SK-N-SH treated with all-trans-retinoic acid at 6 μM for 48 hours (cell line): ENCODE results near the gene CCDC148.

Experiments used
- ATAC-seq: fragments of 200-7000 bp; cut with Tn5 transposase; 3 replicates; pipeline ENCODE4 v1.9.1; 2020; ENCODE audit warnings: mild to moderate bottlenecking, moderate library complexity
- ARNTL ChIP-seq: fragments of 450-650 bp; formaldehyde crosslinking; IDR thresholded peaks from 2 replicates; pipeline ENCODE4 v1.5.0; 2020; ENCODE audit warnings: low read depth, mild to moderate bottlenecking, moderate library complexity, borderline replicate concordance
- BACH2 ChIP-seq: fragments of 250-450 bp; sonication (Bioruptor Pico); IDR thresholded peaks from 2 replicates; pipeline ENCODE4 v1.9.0; 2021; ENCODE audit warnings: mild to moderate bottlenecking, borderline replicate concordance
- CREB5 ChIP-seq: fragments of 250-450 bp; sonication (Bioruptor Pico); IDR thresholded peaks from 2 replicates; pipeline ENCODE4 v1.5.1; 2020; ENCODE audit warnings: low read depth, mild to moderate bottlenecking, moderate library complexity
- ESRRG ChIP-seq: fragments of 250-450 bp; sonication (Bioruptor Pico); IDR thresholded peaks from 2 replicates; pipeline ENCODE4 v1.6.1; 2021; ENCODE audit warnings: mild to moderate bottlenecking
- GLIS3 ChIP-seq: fragments of 250-450 bp; sonication (Bioruptor Pico); IDR thresholded peaks from 2 replicates; pipeline ENCODE4 v1.5.0; 2020; ENCODE audit warnings: mild to moderate bottlenecking, moderate library complexity
- ISL1 ChIP-seq: fragments of 250-450 bp; sonication (Bioruptor Pico); IDR thresholded peaks from 2 replicates; pipeline ENCODE4 v2.1.2; 2022; ENCODE audit warnings: mild to moderate bottlenecking, moderate library complexity
- PATZ1 ChIP-seq: fragments of 250-450 bp; sonication (Bioruptor Pico); IDR thresholded peaks from 2 replicates; pipeline ENCODE4 v1.8.0; 2020; ENCODE audit warnings: mild to moderate bottlenecking, moderate library complexity, borderline replicate concordance
- POU6F1 ChIP-seq: fragments of 250-450 bp; sonication (Bioruptor Pico); IDR thresholded peaks from 2 replicates; pipeline ENCODE4 v1.8.0; 2021; ENCODE audit warnings: low read depth, mild to moderate bottlenecking, moderate library complexity, borderline replicate concordance
- PPARA ChIP-seq: fragments of 250-450 bp; sonication (Bioruptor Pico); IDR thresholded peaks from 2 replicates; pipeline ENCODE4 v1.5.0; 2020; ENCODE audit warnings: mild to moderate bottlenecking, borderline replicate concordance
- RARB ChIP-seq: fragments of 250-450 bp; sonication (Bioruptor Pico); IDR thresholded peaks from 2 replicates; pipeline ENCODE4 v1.8.0; 2021; ENCODE audit warnings: mild to moderate bottlenecking, moderate library complexity
- SNAI2 ChIP-seq: fragments of 250-450 bp; sonication (Bioruptor Pico); IDR thresholded peaks from 2 replicates; pipeline ENCODE4 v1.5.0; 2020; ENCODE audit warnings: mild to moderate bottlenecking, moderate library complexity
- TOX ChIP-seq: fragments of 250-450 bp; sonication (Bioruptor Pico); IDR thresholded peaks from 2 replicates; pipeline ENCODE4 v1.8.0; 2021; ENCODE audit warnings: mild to moderate bottlenecking, moderate library complexity, borderline replicate concordance
- TSHZ2 ChIP-seq: fragments of 250-450 bp; sonication (Bioruptor Pico); IDR thresholded peaks from 2 replicates; pipeline ENCODE4 v1.5.0; 2020; ENCODE audit warnings: mild to moderate bottlenecking, moderate library complexity
- ZC3H10 ChIP-seq: fragments of 250-450 bp; sonication (Bioruptor Pico); IDR thresholded peaks from 2 replicates; pipeline ENCODE4 v1.5.1; 2021; ENCODE audit warnings: mild to moderate bottlenecking, moderate library complexity
- ZFP3 ChIP-seq: fragments of 250-450 bp; sonication (Bioruptor Pico); IDR thresholded peaks from 2 replicates; pipeline ENCODE4 v1.5.0; 2020; ENCODE audit warnings: mild to moderate bottlenecking, moderate library complexity
- ZFP30 ChIP-seq: fragments of 450-650 bp; formaldehyde crosslinking; IDR thresholded peaks from 2 replicates; pipeline ENCODE4 v1.5.0; 2022; ENCODE audit warnings: mild to moderate bottlenecking, moderate library complexity
- ZNF565 ChIP-seq: fragments of 450-650 bp; formaldehyde crosslinking; conservative IDR thresholded peaks from 2 replicates; pipeline ENCODE4 v1.5.0; 2020; ENCODE audit warnings: low read depth, mild to moderate bottlenecking, moderate library complexity
- ZNF70 ChIP-seq: fragments of 450-650 bp; formaldehyde crosslinking; IDR thresholded peaks from 2 replicates; pipeline ENCODE4 v1.5.0; 2020; ENCODE audit warnings: mild to moderate bottlenecking, moderate library complexity
- TF ChIP-seq, protein P1 (sequence below): fragments of 250-450 bp; sonication (Bioruptor Pico); IDR thresholded peaks from 2 replicates; pipeline ENCODE4 v1.5.1; 2021; ENCODE audit warnings: mild to moderate bottlenecking, moderate library complexity

CCDC148 gene

DNA sequence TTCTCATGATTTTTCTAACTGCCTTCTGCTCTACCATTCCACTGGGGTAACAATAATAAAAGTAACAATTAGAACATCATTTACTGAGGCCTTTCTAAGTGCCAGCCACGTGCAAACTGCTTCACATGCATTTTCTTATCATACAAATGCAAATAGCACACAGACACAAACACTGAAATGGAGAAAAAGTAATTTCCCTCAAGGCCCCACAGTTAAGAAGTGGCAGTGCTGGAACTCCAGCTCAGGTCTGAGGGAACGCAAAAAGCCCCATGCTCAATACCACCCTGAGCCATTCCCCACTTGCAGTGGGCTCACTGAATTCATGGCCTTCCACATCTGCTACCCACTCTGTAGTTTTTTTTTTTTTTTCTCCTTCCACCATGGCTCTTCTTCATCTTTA, 214.3 kb downstream of the CCDC148 start:
- ATAC-seq = no peak
- TF ChIP-seq GLIS3 (CRISPR knock-in tag) (no peak), ARNTL (CRISPR knock-in tag) (no peak), ZFP30 (CRISPR knock-in tag) (no peak), CREB5 (no peak), ESRRG (CRISPR knock-in tag) (no peak), TOX (CRISPR knock-in tag) (no peak), PATZ1 (CRISPR knock-in tag) (no peak)

DNA sequence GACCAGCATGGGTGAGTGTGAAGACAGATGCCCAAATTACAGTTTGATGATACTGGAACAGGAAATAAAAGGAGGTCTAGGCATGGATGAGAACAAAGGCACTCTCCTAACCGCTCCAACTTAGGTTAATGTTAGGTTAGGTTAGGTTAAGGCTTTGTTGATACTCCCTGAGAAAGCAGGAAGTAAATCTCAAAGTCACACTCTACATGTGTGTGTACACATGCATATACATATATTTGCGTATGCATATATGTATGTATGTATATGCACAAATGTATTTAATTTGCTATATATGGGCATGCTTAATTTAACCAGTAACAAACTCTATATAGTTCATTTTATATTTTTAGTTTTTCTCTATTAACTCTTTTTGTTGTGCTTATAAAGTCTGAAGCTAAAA, 215.6 kb downstream of the CCDC148 start:
- ATAC-seq = no peak
- TF ChIP-seq ZNF70 (CRISPR knock-in tag) (no peak), POU6F1 (no peak), ESRRG (CRISPR knock-in tag) (no peak), SNAI2 (no peak), ZNF565 (no peak), ZFP3 (CRISPR knock-in tag) (no peak), ZC3H10 (CRISPR knock-in tag) (no peak), PATZ1 (CRISPR knock-in tag) (no peak), PPARA (no peak), RARB (CRISPR knock-in tag) (no peak), CREB5 (no peak), BACH2 (CRISPR knock-in tag) (no peak), ZFP30 (CRISPR knock-in tag) (no peak), ISL1 (CRISPR knock-in tag) (no peak), TOX (CRISPR knock-in tag) (no peak)
- TF ChIP-seq, protein P1, sequence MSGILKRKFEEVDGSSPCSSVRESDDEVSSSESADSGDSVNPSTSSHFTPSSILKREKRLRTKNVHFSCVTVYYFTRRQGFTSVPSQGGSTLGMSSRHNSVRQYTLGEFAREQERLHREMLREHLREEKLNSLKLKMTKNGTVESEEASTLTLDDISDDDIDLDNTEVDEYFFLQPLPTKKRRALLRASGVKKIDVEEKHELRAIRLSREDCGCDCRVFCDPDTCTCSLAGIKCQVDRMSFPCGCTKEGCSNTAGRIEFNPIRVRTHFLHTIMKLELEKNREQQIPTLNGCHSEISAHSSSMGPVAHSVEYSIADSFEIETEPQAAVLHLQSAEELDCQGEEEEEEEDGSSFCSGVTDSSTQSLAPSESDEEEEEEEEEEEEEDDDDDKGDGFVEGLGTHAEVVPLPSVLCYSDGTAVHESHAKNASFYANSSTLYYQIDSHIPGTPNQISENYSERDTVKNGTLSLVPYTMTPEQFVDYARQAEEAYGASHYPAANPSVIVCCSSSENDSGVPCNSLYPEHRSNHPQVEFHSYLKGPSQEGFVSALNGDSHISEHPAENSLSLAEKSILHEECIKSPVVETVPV (CRISPR knock-in tag) = no peak

GRCh38 chr2:158239271-158239670, 217.3 kb downstream of the CCDC148 start:
- no peak for ATAC-seq
- TF ChIP-seq ZNF565 = no peak
- TF ChIP-seq TSHZ2 (CRISPR knock-in tag) = no peak
- TF ChIP-seq PATZ1 (CRISPR knock-in tag) = no peak
- TF ChIP-seq SNAI2 = no peak
- TF ChIP-seq, protein P1 (CRISPR knock-in tag) = no peak
- no peak for TF ChIP-seq TOX (CRISPR knock-in tag)
- TF ChIP-seq ZFP3 (CRISPR knock-in tag) = no peak
- no peak for TF ChIP-seq ZC3H10 (CRISPR knock-in tag)
- no peak for TF ChIP-seq CREB5
- TF ChIP-seq ZFP30 (CRISPR knock-in tag) = no peak
